Mammary epithelial cell (primary cell): ENCODE data around the gene PALLD.

Experiments
- CTCF ChIP-seq, 2 donors: IDR thresholded peaks in 1 of 2; conservative IDR thresholded peaks in 1 of 2; 2 replicates each; pipeline ENCODE4 v1.5.1; 2011 to 2012; ENCODE audit warnings: inconsistent platforms in 2 of 2, low read length in 2 of 2, mild to moderate bottlenecking in 2 of 2, control low read depth in 1 of 2, low read depth in 1 of 2; ENCODE audit not compliant: insufficient read depth in 1 of 2; ENCODE audit errors: extremely low read depth in 1 of 2
- EZH2 ChIP-seq: IDR thresholded peaks from 2 replicates; pipeline ENCODE4 v1.6.1; 2012; ENCODE audit warnings: low read length, inconsistent platforms, borderline replicate concordance

DNA sequence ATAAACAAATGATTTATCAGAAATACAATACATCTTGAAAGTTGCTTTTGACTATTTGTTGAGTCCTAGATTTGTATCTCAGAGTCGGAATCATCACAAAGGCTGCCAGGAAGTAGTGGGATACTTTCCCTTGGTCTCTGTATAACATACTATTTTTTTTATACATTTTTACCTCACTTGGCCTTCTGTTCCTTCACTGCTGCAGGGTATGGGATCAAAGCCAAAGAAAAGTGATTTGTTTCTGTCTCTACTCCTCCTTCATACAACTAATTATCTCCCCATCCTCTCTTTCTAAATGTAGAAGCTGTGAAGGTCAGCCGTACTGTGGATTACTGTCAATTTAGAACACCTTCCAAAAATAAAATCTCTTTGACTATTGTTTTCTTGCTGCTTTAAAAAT is 24.9 kb downstream of the PALLD start:
- TF ChIP-seq CTCF (conservative IDR thresholded peaks at IDR 0.05 in 1 of 2, IDR thresholded peaks at IDR 0.05 in 1 of 2; ENCODE audit: extremely low read depth in 1 of 2, insufficient read depth in 1 of 2, low read depth in 1 of 2, low read length in 2 of 2) (no peak), EZH2 (no peak)
